Ishikawa (cell line): ENCODE measurements around the gene ATP13A1.

Experiments used
- CEBPB ChIP-seq: IDR thresholded peaks from 2 replicates; pipeline ENCODE4 v1.6.1; 2012
- CREB1 ChIP-seq: IDR thresholded peaks from 2 replicates; pipeline ENCODE4 v1.6.1; 2012; ENCODE audit warnings: low read depth
- EGR1 ChIP-seq: IDR thresholded peaks from 2 replicates; pipeline ENCODE4 v1.6.1; 2012
- EP300 ChIP-seq: IDR thresholded peaks from 2 replicates; pipeline ENCODE4 v1.6.1; 2012; ENCODE audit warnings: borderline replicate concordance
- FOXM1 ChIP-seq: IDR thresholded peaks from 2 replicates; pipeline ENCODE4 v1.6.1; 2012; ENCODE audit warnings: low read depth, borderline replicate concordance
- NFIC ChIP-seq: IDR thresholded peaks from 2 replicates; pipeline ENCODE4 v1.6.1; 2012
- TAF1 ChIP-seq: IDR thresholded peaks from 2 replicates; pipeline ENCODE4 v1.6.1; 2012; ENCODE audit warnings: low read depth, mild to moderate bottlenecking
- TCF12 ChIP-seq: IDR thresholded peaks from 2 replicates; pipeline ENCODE4 v1.6.1; 2012; ENCODE audit warnings: low read depth
- TEAD4 ChIP-seq: IDR thresholded peaks from 2 replicates; pipeline ENCODE4 v1.6.1; 2012
- YY1 ChIP-seq: IDR thresholded peaks from 2 replicates; pipeline ENCODE4 v1.6.1; 2012; ENCODE audit warnings: low read depth
- ZBTB7A ChIP-seq: IDR thresholded peaks from 2 replicates; pipeline ENCODE4 v1.6.1; 2012; ENCODE audit warnings: low read depth
- TF ChIP-seq, protein P1 (sequence below): IDR thresholded peaks from 2 replicates; pipeline ENCODE4 v1.6.1; 2012; ENCODE audit warnings: low read depth, mild to moderate bottlenecking
- TF ChIP-seq, protein P2 (sequence below): IDR thresholded peaks from 2 replicates; pipeline ENCODE4 v1.6.1; 2012
- TF ChIP-seq, protein P3 (sequence below): IDR thresholded peaks from 2 replicates; pipeline ENCODE4 v1.6.1; 2012

ATP13A1 gene

DNA sequence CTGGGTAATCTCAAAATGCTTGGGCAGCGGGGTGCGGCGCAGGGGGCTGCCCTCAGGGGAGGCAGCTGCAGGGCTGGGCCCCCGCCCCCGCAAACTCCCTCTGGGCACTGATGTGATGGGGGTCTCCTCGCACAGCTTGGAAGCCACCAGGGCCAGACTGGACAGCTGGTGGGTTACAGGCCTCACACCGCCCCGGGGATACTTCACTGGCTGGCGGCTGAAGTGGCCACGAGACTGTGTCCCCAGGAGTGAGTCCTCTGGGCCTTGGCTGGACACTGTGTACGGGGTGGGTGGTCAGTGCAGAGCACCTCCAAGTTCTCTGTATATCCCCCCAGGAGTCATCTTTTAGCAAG, 33.4 kb downstream of the ATP13A1 start:
- TF ChIP-seq TAF1 (no peak), CREB1 (no peak), TCF12 (no peak)
- TF ChIP-seq, protein P1, sequence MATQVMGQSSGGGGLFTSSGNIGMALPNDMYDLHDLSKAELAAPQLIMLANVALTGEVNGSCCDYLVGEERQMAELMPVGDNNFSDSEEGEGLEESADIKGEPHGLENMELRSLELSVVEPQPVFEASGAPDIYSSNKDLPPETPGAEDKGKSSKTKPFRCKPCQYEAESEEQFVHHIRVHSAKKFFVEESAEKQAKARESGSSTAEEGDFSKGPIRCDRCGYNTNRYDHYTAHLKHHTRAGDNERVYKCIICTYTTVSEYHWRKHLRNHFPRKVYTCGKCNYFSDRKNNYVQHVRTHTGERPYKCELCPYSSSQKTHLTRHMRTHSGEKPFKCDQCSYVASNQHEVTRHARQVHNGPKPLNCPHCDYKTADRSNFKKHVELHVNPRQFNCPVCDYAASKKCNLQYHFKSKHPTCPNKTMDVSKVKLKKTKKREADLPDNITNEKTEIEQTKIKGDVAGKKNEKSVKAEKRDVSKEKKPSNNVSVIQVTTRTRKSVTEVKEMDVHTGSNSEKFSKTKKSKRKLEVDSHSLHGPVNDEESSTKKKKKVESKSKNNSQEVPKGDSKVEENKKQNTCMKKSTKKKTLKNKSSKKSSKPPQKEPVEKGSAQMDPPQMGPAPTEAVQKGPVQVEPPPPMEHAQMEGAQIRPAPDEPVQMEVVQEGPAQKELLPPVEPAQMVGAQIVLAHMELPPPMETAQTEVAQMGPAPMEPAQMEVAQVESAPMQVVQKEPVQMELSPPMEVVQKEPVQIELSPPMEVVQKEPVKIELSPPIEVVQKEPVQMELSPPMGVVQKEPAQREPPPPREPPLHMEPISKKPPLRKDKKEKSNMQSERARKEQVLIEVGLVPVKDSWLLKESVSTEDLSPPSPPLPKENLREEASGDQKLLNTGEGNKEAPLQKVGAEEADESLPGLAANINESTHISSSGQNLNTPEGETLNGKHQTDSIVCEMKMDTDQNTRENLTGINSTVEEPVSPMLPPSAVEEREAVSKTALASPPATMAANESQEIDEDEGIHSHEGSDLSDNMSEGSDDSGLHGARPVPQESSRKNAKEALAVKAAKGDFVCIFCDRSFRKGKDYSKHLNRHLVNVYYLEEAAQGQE = no peak
- TF ChIP-seq, protein P2, sequence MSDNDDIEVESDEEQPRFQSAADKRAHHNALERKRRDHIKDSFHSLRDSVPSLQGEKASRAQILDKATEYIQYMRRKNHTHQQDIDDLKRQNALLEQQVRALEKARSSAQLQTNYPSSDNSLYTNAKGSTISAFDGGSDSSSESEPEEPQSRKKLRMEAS = no peak

DNA sequence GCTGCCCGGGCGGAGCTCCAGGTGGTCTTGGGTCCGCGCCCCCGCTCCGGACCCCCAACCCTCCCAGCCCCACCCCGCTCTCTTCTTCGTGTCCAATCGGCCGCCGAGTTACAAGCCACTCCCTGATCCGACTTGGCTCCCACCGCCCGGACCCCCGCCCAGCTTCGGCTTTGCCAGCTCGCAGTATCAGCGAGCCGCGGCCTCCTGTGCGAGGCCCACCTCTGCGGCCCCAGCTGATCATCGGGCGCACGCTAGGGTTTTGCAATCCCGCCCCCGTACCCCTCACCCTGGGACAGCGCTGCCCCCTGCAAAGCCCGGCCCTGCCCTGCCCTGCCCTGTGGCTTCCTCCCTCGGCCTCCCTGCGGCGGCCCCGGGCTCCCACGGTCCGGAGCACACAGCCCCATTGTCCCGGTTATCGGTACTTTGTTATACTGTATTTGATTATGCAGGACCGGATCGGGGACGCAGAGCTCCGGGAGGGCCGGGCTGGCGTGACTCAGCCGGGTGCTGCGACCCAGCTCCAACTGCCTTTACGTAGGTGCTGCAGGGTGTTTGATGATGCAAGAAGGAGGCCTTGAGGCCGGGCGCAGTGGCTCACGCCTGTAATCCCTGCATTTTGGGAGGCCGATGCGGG, 34.9 kb downstream of the ATP13A1 start:
- TF ChIP-seq EGR1 (peak; percentile 69), TCF12 (peak; percentile 37), EP300 (peak; percentile 41; the same call in 1 of the 2 replicates), ZBTB7A (peak; percentile 99)
- TF ChIP-seq, protein P2 = no peak

DNA sequence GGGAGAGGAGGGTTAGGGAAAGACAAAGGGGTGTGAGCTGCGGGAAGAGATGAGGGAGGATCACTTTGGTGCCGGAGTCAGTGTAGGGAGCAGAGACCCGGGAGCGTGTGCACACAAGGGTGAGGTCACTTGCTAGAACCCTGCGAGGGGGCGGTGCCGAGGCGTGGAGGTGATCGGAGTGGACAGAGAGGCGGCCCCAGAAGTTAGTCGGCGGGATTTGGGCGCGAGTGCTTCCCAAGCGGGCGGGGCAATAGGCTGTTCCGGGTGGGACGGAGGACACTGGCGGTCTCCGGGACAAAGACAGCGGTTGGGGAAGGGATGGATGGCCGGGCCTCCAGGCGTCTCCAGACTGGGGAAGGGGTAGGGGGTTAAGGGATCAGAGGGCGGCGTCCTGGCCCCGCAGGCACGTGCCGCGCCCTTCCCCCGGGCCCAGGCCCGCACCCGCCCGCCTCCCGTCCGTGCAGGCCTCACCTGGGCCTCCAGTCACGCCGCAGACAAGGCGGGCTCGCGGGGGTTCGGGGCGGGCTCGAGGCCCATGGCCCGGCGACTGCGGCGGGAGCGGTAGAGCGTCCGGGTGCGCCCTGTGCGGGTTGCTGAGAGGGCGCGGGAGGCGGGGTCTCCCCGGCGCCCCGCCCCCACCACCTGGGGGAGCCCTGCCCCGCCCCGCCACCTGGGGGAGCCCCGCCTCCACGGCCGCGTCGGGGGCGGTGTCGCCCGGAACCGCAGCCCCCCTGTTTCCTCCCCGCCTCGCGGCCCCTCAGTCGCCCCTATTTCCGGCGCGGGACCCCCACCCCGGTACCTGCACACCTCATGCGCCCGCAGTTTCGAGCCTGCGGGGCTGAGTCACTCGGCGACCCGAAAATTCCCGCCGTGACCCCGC, 35.6 kb downstream of the ATP13A1 start, which contains the start of gene LPAR2:
LPAR2 (minus strand) TSS at position 600 of the 880 bp plus-strand sequence. CDS start 945 bp downstream, outside the sequence.
- TF ChIP-seq EGR1 (peak; percentile 33; the same call in 1 of the 2 replicates), EP300 (no peak), ZBTB7A (no peak; the same call in 1 of the 2 replicates), CREB1 (no peak), CEBPB (no peak), FOXM1 (no peak), YY1 (no peak), TEAD4 (no peak), NFIC (no peak)
- TF ChIP-seq, protein P2 = peak; percentile 77
- TF ChIP-seq, protein P1 = no peak
- TF ChIP-seq, protein P3, sequence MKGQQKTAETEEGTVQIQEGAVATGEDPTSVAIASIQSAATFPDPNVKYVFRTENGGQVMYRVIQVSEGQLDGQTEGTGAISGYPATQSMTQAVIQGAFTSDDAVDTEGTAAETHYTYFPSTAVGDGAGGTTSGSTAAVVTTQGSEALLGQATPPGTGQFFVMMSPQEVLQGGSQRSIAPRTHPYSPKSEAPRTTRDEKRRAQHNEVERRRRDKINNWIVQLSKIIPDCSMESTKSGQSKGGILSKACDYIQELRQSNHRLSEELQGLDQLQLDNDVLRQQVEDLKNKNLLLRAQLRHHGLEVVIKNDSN = peak; percentile 54

DNA sequence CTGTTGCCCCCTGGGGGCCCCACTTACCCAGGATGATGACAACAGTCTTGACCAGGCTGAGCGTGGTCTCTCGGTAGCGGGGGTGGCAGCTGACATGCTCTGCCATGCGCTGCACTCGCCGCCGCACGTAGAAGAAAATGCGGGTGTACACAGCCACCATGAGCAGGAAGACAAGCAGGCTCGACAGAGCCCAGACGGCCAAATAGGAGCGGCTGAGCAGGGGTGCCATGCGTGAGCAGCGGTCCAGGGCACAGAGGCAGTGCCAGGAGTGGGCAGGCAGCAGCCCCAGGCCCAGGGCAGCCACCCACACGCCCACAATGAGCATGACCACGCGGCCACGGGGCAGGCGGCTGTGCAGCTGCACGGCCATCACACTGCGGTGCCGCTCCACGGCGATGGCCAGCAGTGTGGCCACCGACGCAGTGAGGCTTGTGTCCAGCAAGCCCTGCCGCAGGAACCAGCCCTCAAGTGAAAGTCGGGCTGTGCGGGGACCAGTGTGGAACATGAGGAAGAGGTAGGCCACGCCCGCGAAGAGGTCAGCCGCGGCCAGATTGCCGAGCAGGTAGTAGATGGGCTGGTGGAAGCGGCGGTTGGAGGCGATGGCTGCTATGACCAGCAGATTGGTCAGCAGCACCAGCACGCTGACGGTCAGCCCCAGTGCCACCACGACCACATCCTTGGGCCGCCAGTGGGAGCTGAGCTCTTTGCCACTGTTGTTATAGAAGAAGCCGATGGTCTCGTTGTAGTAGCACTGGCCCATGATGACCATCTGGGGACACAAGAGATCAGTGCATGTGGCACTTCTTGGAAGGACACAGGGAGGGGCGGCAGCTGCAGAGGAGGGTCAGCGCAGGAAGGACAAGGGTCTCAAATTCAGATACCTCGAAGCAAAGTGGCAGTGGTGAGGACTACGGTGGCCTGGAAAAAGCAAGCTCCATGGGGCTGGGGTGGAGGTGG, 36.7 kb downstream of the ATP13A1 start:
- TF ChIP-seq CREB1 (no peak), TCF12 (no peak), FOXM1 (no peak), NFIC (no peak), ZBTB7A (no peak), TEAD4 (no peak), CEBPB (no peak)
- TF ChIP-seq, protein P1 = no peak
- TF ChIP-seq, protein P2 = no peak
- TF ChIP-seq, protein P3 = no peak
